Lower leg skin (tissue), 4 donors: ENCODE results near the gene ACSM4. TPM values are rescaled to one million over a fixed set of nuclear protein-coding genes. Genes with fewer than 3 reads are reported as not detected.

ENCODE experiments used
- DNase-seq, 2 donors: peaks; one replicate each; pipeline ENCODE4 v3.0.0-alpha.2; 2019; ENCODE audit warnings: low spot score in 2 of 2
- H3K4me3 ChIP-seq: fragments of 200-600 bp; sonication (generic); 2 replicates; pipeline ENCODE4 v1.5.1; 2017; ENCODE audit warnings: mild to moderate bottlenecking, low read depth; ENCODE audit not compliant: poor library complexity, severe bottlenecking
- POLR2A ChIP-seq, 2 donors: fragments of 450-650 bp; IDR thresholded peaks; one replicate each; pipeline ENCODE4 v1.6.1; 2016 to 2017; ENCODE audit warnings: antibody characterized with exemption in 2 of 2, mild to moderate bottlenecking in 1 of 2, moderate library complexity in 1 of 2
- WGBS, 2 donors: methylation state at CpG; one replicate each; pipeline ENCODE4 v1.1.5; 2018; 5-methylcytosine and 5-hydroxymethylcytosine counted together
- intact Hi-C: fragments of 100-400 bp; cut with DNase I; formaldehyde crosslinking; loops from one replicate; pipeline ENCODE4 v1.15.0; 2023; ENCODE audit warnings: low total_unique reads
- total RNA-seq, 4 donors: library from RNA; depleted of rRNA; stranded (reverse); fragments of >200 nt; gene quantifications; one replicate each; pipeline ENCODE4 v1.1.0, GENCODE V29; 2016
- TF ChIP-seq, protein P1 (sequence below), 3 donors: fragments of 450-650 bp; IDR thresholded peaks; one replicate each; pipeline ENCODE4 v1.5.1; 2016; ENCODE audit warnings: antibody characterized with exemption in 3 of 3, mild to moderate bottlenecking in 3 of 3, moderate library complexity in 2 of 3

The ACSM4 gene
- total RNA-seq, 4 donors from 2014 or later, result 0.10 TPM; not detected in 3

- no peak for DNase-seq
- H3K4me3 ChIP-seq, result no peak overlapping the region
- WGBS, 2 donors, result 69% methylated on average over 1 of the region's 1 CpG
- intact Hi-C loops, result no loop called here
- no peak for TF ChIP-seq POLR2A (IDR thresholded peaks at IDR 0.05)
- TF ChIP-seq, protein P1, sequence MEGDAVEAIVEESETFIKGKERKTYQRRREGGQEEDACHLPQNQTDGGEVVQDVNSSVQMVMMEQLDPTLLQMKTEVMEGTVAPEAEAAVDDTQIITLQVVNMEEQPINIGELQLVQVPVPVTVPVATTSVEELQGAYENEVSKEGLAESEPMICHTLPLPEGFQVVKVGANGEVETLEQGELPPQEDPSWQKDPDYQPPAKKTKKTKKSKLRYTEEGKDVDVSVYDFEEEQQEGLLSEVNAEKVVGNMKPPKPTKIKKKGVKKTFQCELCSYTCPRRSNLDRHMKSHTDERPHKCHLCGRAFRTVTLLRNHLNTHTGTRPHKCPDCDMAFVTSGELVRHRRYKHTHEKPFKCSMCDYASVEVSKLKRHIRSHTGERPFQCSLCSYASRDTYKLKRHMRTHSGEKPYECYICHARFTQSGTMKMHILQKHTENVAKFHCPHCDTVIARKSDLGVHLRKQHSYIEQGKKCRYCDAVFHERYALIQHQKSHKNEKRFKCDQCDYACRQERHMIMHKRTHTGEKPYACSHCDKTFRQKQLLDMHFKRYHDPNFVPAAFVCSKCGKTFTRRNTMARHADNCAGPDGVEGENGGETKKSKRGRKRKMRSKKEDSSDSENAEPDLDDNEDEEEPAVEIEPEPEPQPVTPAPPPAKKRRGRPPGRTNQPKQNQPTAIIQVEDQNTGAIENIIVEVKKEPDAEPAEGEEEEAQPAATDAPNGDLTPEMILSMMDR (IDR thresholded peaks at IDR 0.05), result no peak
These were observed 35.8 kb downstream of the ACSM4 start for GRCh38 chr12:7339675-7340074.

GRCh38 chr12:7344833-7345606 lies 41.1 kb downstream of the ACSM4 start:
- TF ChIP-seq POLR2A (IDR thresholded peaks at IDR 0.05), result no peak
- TF ChIP-seq, protein P1 (IDR thresholded peaks at IDR 0.05), result no peak
- intact Hi-C loops, result no loop called here
- no peak overlapping the region for H3K4me3 ChIP-seq
- DNase-seq, result no peak

DNA sequence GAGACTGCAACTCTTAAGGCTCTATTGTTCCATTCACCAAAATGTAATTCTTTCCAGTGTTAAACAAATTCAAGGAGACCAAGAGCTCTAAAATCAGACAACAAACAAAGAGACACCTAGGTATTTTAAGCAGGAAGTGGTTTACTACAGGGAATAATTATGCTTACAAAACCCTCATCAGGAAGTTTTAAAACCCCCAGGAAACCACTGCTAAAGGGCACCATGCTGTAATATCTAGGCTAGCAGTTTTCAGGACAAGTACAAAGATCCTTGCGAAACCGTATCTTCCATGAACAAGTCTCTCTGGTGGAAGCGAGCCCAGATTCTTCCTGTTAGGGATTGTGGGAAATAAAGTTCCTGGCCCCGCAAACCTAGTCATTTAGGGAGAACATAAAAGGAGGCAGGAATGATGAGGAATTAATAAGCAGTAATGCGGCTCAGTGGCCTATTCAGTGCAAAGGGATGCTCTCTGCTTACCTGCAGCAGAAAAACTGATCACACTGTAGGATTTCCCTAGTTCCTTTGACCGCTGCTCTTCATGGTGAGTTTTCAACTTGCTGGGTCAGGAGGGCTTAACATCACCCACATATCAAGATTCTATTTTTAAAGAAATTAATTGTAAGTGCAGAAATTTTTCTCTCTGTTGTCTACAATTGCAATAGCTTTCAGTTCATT lies 42.8 kb downstream of the ACSM4 start:
- DNase-seq, result no peak
- intact Hi-C loops, result no loop called here
- 80 to 82% methylated on average over 6 of the region's 6 CpGs for WGBS, 2 donors
- no peak for TF ChIP-seq POLR2A (IDR thresholded peaks at IDR 0.05)
- TF ChIP-seq, protein P1 (IDR thresholded peaks at IDR 0.05), result no peak
- no peak overlapping the region for H3K4me3 ChIP-seq

- H3K4me3 ChIP-seq, result no peak overlapping the region
- WGBS, 2 donors, result 74 to 78% methylated on average over 4 of the region's 4 CpGs
- no peak for DNase-seq
- intact Hi-C loops, result no loop called here
- no peak for TF ChIP-seq POLR2A (IDR thresholded peaks at IDR 0.05)
- TF ChIP-seq, protein P1 (IDR thresholded peaks at IDR 0.05), result no peak
These were observed 45.5 kb downstream of the ACSM4 start for GRCh38 chr12:7349418-7349817.

- TF ChIP-seq POLR2A (IDR thresholded peaks at IDR 0.05), result no peak
- TF ChIP-seq, protein P1 (IDR thresholded peaks at IDR 0.05), result no peak
- intact Hi-C loops, result no loop called here
- WGBS, 2 donors, result 43 to 53% methylated on average over 2 of the region's 2 CpGs
- H3K4me3 ChIP-seq, result no peak overlapping the region
- DNase-seq, result no peak
These were observed 47.3 kb downstream of the ACSM4 start for GRCh38 chr12:7351177-7351576.
